Measurements from ENCODE around the gene TPRX1. TPM values are rescaled to one million over a fixed set of nuclear protein-coding genes. Genes with fewer than 3 reads are reported as not detected.
A peak's percentile ranks its signal among the peaks of the same experiment; 100 is the strongest.
"Not testable (repeated sequence)": the region's sequence is repeated elsewhere in the genome, so short reads cannot be mapped to it uniquely, and the experiment has no call there.

Gene TPRX1, protein sequence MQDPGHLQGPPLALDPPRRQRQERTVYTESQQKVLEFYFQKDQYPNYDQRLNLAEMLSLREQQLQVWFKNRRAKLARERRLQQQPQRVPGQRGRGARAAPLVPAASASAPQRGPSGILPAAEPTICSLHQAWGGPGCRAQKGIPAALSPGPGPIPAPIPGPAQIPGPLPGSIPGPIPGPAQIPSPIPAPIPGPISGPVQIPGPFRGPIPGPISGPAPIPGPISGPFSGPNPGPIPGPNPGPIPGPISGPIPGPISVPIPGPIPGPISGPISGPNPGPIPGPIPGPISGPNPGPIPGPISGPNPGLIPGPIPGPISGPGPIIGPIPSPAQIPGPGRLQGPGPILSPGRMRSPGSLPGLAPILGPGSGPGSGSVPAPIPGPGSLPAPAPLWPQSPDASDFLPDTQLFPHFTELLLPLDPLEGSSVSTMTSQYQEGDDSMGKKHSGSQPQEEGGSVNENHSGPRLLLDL
- not detected in 2 replicates for total RNA-seq

DNA sequence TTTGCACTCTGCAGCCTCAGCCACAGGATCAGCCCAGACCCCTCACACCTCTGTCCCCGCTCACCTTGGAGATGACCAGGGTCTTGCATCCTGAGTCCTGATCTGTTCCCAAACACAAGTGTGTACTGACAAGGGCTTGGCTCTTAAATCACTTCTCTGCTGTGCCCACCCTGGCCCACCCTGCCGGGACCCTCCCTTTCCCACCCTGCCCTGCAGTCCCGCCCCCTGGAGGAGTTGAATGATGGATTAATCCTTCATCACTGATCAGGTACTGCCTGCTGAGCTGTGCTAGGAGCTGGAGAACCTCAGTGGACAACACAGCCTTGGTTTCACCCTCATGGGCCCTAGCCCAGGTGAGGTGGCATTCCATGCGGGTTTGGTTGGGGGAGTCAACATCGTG is at the start of gene TPRX1:
TPRX1 (minus strand) TSS at position 101 of the 400 bp plus-strand sequence; CDS start at position 89, 12 bp downstream.
- H3K4me1 Mint-ChIP-seq; H3K27ac Mint-ChIP-seq; H3K27me3 Mint-ChIP-seq; H3K9me3 Mint-ChIP-seq; H3K36me3 Mint-ChIP-seq (ENCODE audit: low read depth); DNase-seq; intact Hi-C loops (cut with micrococcal nuclease); H3K4me3 Mint-ChIP-seq: not testable (repeated sequence)

DNA sequence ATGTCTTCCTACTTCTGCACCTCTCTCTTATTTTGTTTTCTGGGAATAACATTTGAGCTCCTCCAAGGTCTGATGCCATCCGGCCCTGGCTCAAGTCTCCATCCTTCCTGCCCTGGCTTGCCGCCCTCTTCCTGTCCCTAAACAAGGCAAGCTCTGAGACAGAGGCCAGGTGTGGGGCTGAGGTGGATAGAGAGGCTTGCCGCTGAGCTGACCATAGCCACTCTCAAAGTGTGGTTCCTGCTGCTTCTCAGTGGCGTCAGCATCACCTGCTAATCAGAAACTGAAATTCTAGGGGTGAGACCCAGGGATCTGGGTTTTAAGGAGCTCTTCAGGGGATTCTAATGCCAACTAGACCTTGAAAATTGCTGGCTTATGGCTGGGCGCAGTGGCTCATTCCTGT is 48.7 kb upstream of the TPRX1 start:
- Mint-ChIP-seq H3K27me3 (peaks cover 29% of the 10 kb centered on the region), H3K36me3 (ENCODE audit: low read depth) (no peaks in the 10 kb centered on the region), H3K9me3 (no peaks in the 10 kb centered on the region), H3K4me3 (no peak overlapping the region), H3K27ac (no peak overlapping the region), H3K4me1 (peaks cover 6% of the 10 kb centered on the region)
- no peak for DNase-seq
- intact Hi-C loops (cut with micrococcal nuclease) = no loop called here

DNA sequence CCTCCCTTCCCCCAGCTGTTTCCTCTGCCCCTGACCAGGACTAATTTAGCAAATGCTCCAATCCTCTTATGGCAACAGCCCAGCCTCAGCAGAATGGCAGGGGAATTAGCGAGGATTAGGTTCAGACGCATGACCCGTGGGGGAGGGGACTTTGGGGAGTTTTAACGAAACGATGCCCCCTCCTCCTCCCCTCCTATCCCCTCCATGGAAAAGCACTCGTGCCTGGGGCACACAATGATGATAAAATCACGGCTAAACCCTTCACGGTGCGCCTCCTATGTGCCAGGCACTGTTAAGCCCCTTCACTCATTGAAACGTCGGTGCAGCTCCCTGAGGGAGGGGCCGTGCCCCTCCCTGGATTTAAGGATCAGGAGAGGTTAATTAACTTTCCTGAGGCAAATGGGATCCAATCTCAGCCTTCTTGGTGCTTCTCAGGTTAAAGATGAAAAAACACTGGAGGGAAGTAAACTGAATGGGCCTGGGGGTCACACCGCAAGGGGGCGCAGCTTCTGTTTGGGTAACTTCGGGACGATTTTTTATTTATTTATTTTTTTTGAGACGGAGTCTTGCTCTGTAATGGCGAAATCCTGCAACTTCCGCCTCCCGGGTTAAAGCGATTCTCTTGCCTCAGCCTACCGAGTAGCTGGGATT is 44.6 kb upstream of the TPRX1 start:
- DNase-seq = peak; percentile 71

DNA sequence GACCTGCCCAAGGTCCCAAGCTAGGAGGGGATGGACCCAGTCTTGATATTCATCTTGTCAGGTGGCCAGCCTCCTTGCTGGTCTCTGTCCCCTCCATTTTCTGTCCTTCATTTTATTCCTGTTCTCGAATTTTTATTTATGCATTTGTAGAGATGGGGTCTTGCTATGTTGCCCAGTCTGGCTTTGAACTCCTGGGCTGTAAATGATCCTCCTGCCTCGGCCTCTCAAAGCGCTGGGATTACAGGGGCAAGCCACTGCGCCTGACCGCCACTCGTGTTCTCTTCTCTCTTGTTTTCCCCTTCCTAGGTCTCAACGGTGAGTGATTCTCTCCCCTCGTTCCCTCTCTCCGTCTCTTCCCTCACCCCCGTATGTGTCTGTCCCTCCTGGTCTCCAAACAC is 44.1 kb upstream of the TPRX1 start:
- Mint-ChIP-seq H3K36me3 (ENCODE audit: low read depth) (no peaks in the 10 kb centered on the region), H3K4me3 (no peak overlapping the region), H3K27ac (no peak overlapping the region), H3K27me3 (peaks cover 33% of the 10 kb centered on the region), H3K9me3 (no peaks in the 10 kb centered on the region), H3K4me1 (peaks cover 6% of the 10 kb centered on the region)
- intact Hi-C loops (cut with micrococcal nuclease) = no loop called here
- no peak for DNase-seq

More for the DNA sequence above, 44.6 kb upstream of the TPRX1 start:
- H3K36me3 Mint-ChIP-seq (ENCODE audit: low read depth) = no peaks in the 10 kb centered on the region
- peaks cover 6% of the 10 kb centered on the region for H3K4me1 Mint-ChIP-seq
- no peak overlapping the region for H3K27ac Mint-ChIP-seq
- peaks cover 33% of the 10 kb centered on the region for H3K27me3 Mint-ChIP-seq
- H3K9me3 Mint-ChIP-seq = no peaks in the 10 kb centered on the region
- H3K4me3 Mint-ChIP-seq = peak overlapping the region; percentile 26
- intact Hi-C loops (cut with micrococcal nuclease) = no loop called here

DNA sequence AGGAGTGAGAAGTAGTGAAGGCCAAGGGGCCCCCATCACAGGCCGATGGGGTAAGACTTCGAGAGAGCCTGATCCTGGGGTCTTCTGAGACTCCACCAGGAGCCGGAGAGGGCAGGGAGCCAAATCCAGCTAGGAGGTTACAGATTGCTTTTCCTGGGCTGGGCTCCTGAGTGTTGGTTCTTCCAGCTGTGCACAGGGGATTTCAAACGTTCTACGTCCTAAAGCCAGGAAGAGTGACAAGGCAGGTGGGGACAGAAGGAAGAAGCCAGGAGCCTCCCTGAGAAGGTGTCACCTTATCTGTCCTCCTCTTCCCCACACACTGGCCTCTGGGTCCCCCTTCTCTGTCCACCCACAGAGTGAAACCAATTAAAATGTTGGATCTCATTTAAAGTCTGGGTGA is 38.6 kb upstream of the TPRX1 start:
- Mint-ChIP-seq H3K4me3 (no peak overlapping the region), H3K4me1 (no peaks in the 10 kb centered on the region), H3K27me3 (peaks cover 7% of the 10 kb centered on the region), H3K27ac (no peak overlapping the region), H3K36me3 (ENCODE audit: low read depth) (no peaks in the 10 kb centered on the region), H3K9me3 (no peaks in the 10 kb centered on the region)
- intact Hi-C loops (cut with micrococcal nuclease) = no loop called here
- no peak for DNase-seq

DNA sequence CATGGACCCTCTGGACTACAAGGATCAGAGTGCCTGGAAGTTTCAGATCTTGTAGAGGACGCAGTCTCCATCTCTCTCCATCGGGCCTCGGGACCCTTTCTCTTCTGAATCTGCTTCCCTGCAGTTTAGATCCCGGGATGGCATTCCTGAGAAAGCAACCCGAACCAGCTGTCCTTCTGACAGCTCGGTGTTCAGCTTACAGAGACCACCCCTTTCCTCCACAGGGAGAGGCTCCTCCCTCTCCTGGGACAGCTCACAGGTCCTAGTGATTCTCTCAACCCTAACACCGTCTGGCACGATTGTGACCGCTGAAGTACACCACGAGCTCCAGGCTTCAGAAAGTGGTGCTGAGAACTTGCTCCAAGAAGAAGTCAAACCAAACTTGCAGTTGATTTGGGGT is 35.6 kb upstream of the TPRX1 start:
- H3K4me1 Mint-ChIP-seq = no peaks in the 10 kb centered on the region
- intact Hi-C loops (cut with micrococcal nuclease) = no loop called here
- H3K36me3 Mint-ChIP-seq (ENCODE audit: low read depth) = no peaks in the 10 kb centered on the region
- H3K27ac Mint-ChIP-seq = no peak overlapping the region
- H3K9me3 Mint-ChIP-seq = no peaks in the 10 kb centered on the region
- DNase-seq = no peak
- no peak overlapping the region for H3K4me3 Mint-ChIP-seq
- H3K27me3 Mint-ChIP-seq = peaks cover 1% of the 10 kb centered on the region

DNA sequence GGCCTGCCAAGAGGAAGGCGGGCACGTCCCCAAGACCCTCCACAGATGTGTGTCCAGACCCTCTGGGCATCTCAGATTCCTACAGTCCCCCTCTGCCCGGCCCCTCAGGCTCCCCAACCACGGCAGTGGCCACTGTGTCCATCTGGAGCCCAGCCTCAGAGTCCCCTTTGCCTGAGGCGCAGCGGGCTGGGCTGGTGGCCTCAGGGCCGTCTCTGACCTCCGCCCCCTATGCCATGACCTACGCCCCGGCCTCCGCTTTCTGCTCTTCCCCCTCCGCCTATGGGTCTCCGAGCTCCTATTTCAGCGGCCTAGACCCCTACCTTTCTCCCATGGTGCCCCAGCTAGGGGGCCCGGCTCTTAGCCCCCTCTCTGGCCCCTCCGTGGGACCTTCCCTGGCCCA is 35.1 kb upstream of the TPRX1 start:
- H3K27ac Mint-ChIP-seq = no peak overlapping the region
- H3K27me3 Mint-ChIP-seq = peaks cover 1% of the 10 kb centered on the region
- no peaks in the 10 kb centered on the region for H3K36me3 Mint-ChIP-seq (ENCODE audit: low read depth)
- intact Hi-C loops (cut with micrococcal nuclease) = no loop called here
- H3K4me3 Mint-ChIP-seq = no peak overlapping the region
- DNase-seq = no peak
- H3K4me1 Mint-ChIP-seq = no peaks in the 10 kb centered on the region
- no peaks in the 10 kb centered on the region for H3K9me3 Mint-ChIP-seq

DNA sequence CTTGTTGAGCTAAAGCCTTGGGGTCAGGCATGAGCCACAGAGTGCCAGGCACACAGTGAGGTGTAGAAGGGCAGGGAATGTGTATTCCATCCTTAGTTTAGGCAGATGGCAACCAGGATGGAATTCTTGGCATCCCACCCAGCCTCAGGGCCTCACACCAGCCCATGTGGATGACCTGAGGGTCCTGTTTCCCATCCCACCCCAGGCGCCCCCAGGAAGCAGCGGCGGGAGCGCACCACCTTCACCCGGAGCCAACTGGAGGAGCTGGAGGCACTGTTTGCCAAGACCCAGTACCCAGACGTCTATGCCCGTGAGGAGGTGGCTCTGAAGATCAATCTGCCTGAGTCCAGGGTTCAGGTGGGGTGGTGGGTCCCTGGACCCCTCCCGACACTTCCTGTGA is 31.7 kb upstream of the TPRX1 start:
- H3K36me3 Mint-ChIP-seq (ENCODE audit: low read depth) = no peaks in the 10 kb centered on the region
- no peak for DNase-seq
- intact Hi-C loops (cut with micrococcal nuclease) = no loop called here
- no peaks in the 10 kb centered on the region for H3K9me3 Mint-ChIP-seq
- H3K4me1 Mint-ChIP-seq = no peaks in the 10 kb centered on the region
- H3K27me3 Mint-ChIP-seq = no peaks in the 10 kb centered on the region
- no peak overlapping the region for H3K27ac Mint-ChIP-seq
- no peak overlapping the region for H3K4me3 Mint-ChIP-seq

DNA sequence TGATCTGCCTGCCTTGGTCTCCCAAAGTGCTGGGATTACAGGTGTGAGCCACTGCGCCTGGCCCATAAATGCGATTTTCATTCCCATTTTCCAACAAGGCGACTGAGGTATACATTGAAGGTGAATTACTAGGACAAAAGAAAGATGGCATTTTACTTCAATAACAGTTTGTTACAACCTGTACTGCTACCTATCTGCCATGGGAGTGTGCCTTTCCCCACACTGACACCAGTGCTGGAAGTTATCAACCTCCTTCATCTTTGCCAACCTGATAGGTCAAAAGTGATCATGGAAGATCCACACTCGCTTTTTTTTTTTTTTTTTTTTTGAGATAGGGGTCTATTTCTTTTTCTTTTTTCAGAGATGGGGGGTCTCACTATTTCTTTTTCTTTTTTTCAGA is 28.4 kb upstream of the TPRX1 start:
- intact Hi-C loops (cut with micrococcal nuclease) = no loop called here
- Mint-ChIP-seq H3K36me3 (ENCODE audit: low read depth) (no peaks in the 10 kb centered on the region), H3K9me3 (no peaks in the 10 kb centered on the region), H3K27ac (no peak overlapping the region), H3K27me3 (peaks cover 4% of the 10 kb centered on the region), H3K4me3 (no peak overlapping the region), H3K4me1 (no peaks in the 10 kb centered on the region)
- DNase-seq = no peak

DNA sequence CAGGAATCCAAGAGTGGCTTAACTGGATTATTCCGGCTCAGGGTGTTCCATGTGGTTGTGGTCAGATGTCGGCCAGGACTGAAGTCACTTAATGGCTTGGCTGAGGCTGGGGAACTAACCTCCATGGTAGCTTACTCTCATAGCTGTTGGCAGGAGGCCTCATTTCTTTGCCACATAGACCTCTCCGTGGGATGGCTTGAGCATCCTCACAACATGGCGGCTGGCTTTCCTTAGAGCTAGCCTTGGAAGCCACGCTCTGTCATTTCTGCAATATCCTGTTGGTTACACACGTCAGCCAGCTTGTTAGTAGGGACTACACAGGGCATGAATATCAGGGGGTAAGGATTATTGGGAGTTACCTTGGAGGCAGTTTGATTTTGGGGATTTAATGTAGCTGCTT is 22.4 kb upstream of the TPRX1 start:
- H3K4me1 Mint-ChIP-seq = no peaks in the 10 kb centered on the region
- H3K36me3 Mint-ChIP-seq (ENCODE audit: low read depth) = no peaks in the 10 kb centered on the region
- H3K9me3 Mint-ChIP-seq = no peaks in the 10 kb centered on the region
- intact Hi-C loops (cut with micrococcal nuclease) = no loop called here
- H3K27me3 Mint-ChIP-seq = peaks cover 4% of the 10 kb centered on the region
- no peak overlapping the region for H3K27ac Mint-ChIP-seq
- H3K4me3 Mint-ChIP-seq = no peak overlapping the region
- DNase-seq = no peak

DNA sequence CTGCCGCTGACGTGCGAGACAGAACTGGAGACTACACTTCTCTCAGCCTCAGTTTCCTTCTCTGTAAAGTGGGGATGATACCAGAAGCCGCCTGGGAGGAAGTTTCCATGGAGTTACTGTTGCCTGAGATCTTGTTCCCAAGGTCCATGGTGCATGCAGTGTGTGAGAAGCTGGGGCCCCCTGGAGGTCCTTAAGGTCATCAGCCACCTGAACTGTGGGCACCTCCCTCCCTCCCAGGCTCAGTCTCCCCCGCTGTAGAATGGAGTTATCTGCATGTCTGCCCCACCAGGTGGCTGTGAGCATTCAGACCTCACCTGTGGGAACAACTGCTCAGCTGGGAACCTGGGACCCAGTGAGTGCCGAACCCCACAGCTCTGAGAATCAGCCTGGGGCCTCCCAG is 20.0 kb upstream of the TPRX1 start:
- Mint-ChIP-seq H3K36me3 (ENCODE audit: low read depth) (no peaks in the 10 kb centered on the region), H3K9me3 (no peaks in the 10 kb centered on the region), H3K27me3 (peaks cover 16% of the 10 kb centered on the region), H3K27ac (no peak overlapping the region), H3K4me3 (no peak overlapping the region), H3K4me1 (peaks cover 4% of the 10 kb centered on the region)
- no peak for DNase-seq
- intact Hi-C loops (cut with micrococcal nuclease) = no loop called here

DNA sequence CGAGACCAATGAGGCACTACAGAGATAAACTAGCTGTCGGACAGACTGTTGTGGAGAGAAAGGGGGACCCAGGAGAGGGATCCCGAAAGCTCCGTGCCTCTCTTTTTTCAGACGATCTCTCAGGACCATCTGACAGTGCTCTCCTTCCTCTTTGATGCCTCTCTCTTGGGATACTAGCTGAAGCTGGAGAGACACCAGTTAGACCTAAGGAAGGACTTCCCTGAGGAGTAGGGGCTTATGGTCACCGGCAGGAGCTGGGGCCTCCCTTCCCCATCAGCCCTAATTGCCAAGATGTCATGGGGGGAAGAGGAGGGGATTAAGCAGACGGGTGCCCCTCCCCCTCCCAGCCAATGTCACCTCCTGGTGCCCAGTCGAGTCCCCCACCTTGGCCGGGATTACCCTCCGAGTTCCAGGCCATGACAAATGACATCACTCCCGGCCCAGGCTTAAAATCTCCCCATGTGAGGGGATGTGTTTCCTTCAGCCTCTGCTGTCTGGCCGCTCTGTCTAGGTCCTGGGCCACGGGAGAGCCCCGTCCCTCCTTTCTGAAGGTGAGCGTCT is 17.2 kb upstream of the TPRX1 start, which contains the start of gene CRX:
CRX (plus strand) TSS at position 478 of the 561 bp plus-strand sequence. CDS start 12,507 bp downstream, outside the sequence.
- no peaks in the 10 kb centered on the region for H3K9me3 Mint-ChIP-seq
- no peak within 1 kb of the TSS for H3K4me3 Mint-ChIP-seq

DNA sequence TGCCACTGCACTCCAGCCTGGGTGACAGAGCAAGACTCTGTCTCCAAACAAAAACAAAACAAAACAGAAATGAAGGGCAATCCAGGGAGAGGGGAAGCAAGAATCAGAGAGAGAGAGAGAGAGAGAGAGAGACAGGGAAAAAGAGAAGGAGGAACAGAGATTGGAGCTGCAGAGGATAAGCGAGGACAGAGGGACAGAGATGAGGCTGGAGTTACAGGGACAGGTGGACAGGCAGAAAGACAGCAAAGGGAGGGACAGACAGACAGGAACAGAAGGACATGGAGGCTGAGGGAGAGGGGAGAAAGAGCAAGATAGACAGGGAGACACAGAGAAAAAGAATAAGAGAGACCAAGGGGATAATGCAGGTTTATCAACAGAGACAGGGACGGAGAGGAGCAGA is 16.1 kb upstream of the TPRX1 start:
- H3K4me3 Mint-ChIP-seq = no peak overlapping the region
- no peaks in the 10 kb centered on the region for H3K9me3 Mint-ChIP-seq
- intact Hi-C loops (cut with micrococcal nuclease) = no loop called here
- H3K36me3 Mint-ChIP-seq (ENCODE audit: low read depth) = no peaks in the 10 kb centered on the region
- H3K27ac Mint-ChIP-seq = no peak overlapping the region
- peaks cover 4% of the 10 kb centered on the region for H3K4me1 Mint-ChIP-seq
- peaks cover 17% of the 10 kb centered on the region for H3K27me3 Mint-ChIP-seq
- DNase-seq = no peak

More for the DNA sequence above, 17.2 kb upstream of the TPRX1 start, which contains the start of gene CRX:
- Mint-ChIP-seq H3K4me1 (peaks cover 4% of the 10 kb centered on the region), H3K27ac (no peak within 1 kb of the TSS), H3K27me3 (peaks cover 17% of the 10 kb centered on the region), H3K36me3 (ENCODE audit: low read depth) (no peaks in the 10 kb centered on the region)
- intact Hi-C loops (cut with micrococcal nuclease) = no loop called here
- no peak for DNase-seq

DNA sequence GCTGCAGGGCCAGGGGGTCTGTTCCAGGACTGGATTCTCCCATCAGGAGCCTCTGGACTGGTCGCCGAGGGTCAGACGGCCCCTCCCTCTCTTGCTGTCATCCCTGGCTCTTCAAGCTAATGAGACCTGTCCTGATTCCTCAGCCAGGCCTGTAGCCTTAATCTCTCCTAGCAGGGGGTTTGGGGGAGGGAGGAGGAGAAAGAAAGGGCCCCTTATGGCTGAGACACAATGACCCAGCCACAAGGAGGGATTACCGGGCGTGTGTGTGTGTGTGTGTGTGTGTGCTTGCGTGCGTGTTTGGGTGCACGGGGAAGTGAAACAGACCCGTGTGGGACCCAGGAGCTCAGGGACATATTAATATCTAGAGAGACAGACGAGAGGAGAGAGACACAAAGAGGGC is 15.5 kb upstream of the TPRX1 start:
- Mint-ChIP-seq H3K27ac (no peak overlapping the region), H3K4me1 (peaks cover 4% of the 10 kb centered on the region), H3K36me3 (ENCODE audit: low read depth) (no peaks in the 10 kb centered on the region), H3K27me3 (peaks cover 17% of the 10 kb centered on the region), H3K4me3 (no peak overlapping the region), H3K9me3 (no peaks in the 10 kb centered on the region)
- no peak for DNase-seq
- intact Hi-C loops (cut with micrococcal nuclease) = loop anchor here (5.0 kb wide), 1 partner anchor 42 kb away; no protein-coding TSS in a partner anchor
